Tibial nerve (tissue), 3 donors: ENCODE data around the gene FOXB2.

Experiments used
- POLR2A ChIP-seq, 2 donors: fragments of 450-650 bp; IDR thresholded peaks; one replicate each; pipeline ENCODE4 v1.6.1; 2017; ENCODE audit warnings: antibody characterized with exemption in 2 of 2, mild to moderate bottlenecking in 2 of 2, moderate library complexity in 2 of 2
- TF ChIP-seq, protein P1 (sequence below), 5 experiments: fragments of 200-600 bp in 3 of 5; fragments of 450-650 bp in 2 of 5; sonication (generic) in 3 of 5; IDR thresholded peaks; one replicate each; pipeline ENCODE4 v1.5.1; 2016 to 2019; ENCODE audit warnings: antibody characterized with exemption in 5 of 5, mild to moderate bottlenecking in 3 of 5, moderate library complexity in 2 of 5

DNA sequence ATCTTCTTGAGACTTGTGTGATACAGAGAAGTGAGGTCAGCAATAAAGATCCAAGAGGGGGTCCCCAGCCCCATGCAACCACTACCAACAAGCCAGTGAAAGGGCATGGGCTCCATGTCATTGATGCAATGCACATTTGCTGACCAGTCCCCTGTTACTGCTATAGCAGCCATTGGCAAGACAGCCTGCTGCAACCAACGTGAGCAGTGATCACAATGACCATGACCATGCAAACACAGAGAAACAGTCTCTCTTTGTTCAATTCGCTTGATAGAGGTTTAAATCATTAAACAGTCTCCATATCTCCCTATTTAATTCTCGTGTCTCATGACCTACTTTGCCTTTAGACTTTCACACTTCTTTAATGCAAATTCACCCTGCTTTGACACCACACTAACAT lies 30.0 kb upstream of the FOXB2 start:
- no peak for TF ChIP-seq POLR2A (IDR thresholded peaks at IDR 0.05)
- TF ChIP-seq, protein P1, sequence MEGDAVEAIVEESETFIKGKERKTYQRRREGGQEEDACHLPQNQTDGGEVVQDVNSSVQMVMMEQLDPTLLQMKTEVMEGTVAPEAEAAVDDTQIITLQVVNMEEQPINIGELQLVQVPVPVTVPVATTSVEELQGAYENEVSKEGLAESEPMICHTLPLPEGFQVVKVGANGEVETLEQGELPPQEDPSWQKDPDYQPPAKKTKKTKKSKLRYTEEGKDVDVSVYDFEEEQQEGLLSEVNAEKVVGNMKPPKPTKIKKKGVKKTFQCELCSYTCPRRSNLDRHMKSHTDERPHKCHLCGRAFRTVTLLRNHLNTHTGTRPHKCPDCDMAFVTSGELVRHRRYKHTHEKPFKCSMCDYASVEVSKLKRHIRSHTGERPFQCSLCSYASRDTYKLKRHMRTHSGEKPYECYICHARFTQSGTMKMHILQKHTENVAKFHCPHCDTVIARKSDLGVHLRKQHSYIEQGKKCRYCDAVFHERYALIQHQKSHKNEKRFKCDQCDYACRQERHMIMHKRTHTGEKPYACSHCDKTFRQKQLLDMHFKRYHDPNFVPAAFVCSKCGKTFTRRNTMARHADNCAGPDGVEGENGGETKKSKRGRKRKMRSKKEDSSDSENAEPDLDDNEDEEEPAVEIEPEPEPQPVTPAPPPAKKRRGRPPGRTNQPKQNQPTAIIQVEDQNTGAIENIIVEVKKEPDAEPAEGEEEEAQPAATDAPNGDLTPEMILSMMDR (IDR thresholded peaks at IDR 0.05) = no peak
